Measurements from ENCODE around the gene WDR59. TPM values are rescaled to one million over a fixed set of nuclear protein-coding genes. Genes with fewer than 3 reads are reported as not detected.

Gene WDR59
- total RNA-seq, 6 experiments from 2014 or later, result 23.2 to 69.5 (median 48.3) TPM

- 86% methylated on average over 4 of the region's 4 CpGs for WGBS (ENCODE audit: insufficient coverage, low coverage, low lambda C conversion rate, missing lambda C conversion rate)
- no peak for DNase-seq
- TF ChIP-seq CTCF (IDR thresholded peaks at IDR 0.05) (no peak), POLR2A (IDR thresholded peaks at IDR 0.05) (no peak)
- intact Hi-C loops (cut with DNase I), result no loop called here
- no peaks in the 10 kb centered on the region for H3K36me3 ChIP-seq
- no peaks in the 10 kb centered on the region for H3K9me3 ChIP-seq
- no peaks in the 10 kb centered on the region for H3K27me3 ChIP-seq
- H3K4me3 ChIP-seq, result no peak overlapping the region
- peaks cover 0 to 3% (median 0%) of the 10 kb centered on the region in 4 donors for H3K4me1 ChIP-seq
- no peak overlapping the region for H3K27ac ChIP-seq
- no peak for ATAC-seq
Observed at GRCh38 chr16:75005697-75006096, 20.8 kb upstream of the WDR59 start.

GRCh38 chr16:75004460-75004859 lies 19.5 kb upstream of the WDR59 start:
- DNase-seq (no peak), ATAC-seq (no peak)
- intact Hi-C loops (cut with DNase I), result no loop called here
- WGBS (ENCODE audit: insufficient coverage, low coverage, low lambda C conversion rate, missing lambda C conversion rate), result 92% methylated on average over 2 of the region's 3 CpGs
- TF ChIP-seq POLR2A (IDR thresholded peaks at IDR 0.05), result no peak
- TF ChIP-seq CTCF (IDR thresholded peaks at IDR 0.05), result no peak
- no peaks in the 10 kb centered on the region for H3K36me3 ChIP-seq
- H3K27me3 ChIP-seq, result no peaks in the 10 kb centered on the region
- no peak overlapping the region for H3K27ac ChIP-seq
- peaks cover 0 to 15% (median 3%) of the 10 kb centered on the region in 4 donors for H3K4me1 ChIP-seq
- H3K4me3 ChIP-seq, result no peak overlapping the region
- H3K9me3 ChIP-seq, result no peaks in the 10 kb centered on the region

GRCh38 chr16:75003931-75004330 lies 19.0 kb upstream of the WDR59 start:
- Histone ChIP-seq H3K27ac (no peak overlapping the region), H3K27me3 (no peaks in the 10 kb centered on the region), H3K4me3 (no peak overlapping the region), H3K36me3 (no peaks in the 10 kb centered on the region), H3K4me1 (peaks cover 0 to 16% (median 3%) of the 10 kb centered on the region in 4 donors), H3K9me3 (no peaks in the 10 kb centered on the region)
- intact Hi-C loops (cut with DNase I), result no loop called here
- ATAC-seq (no peak), DNase-seq (no peak)
- TF ChIP-seq POLR2A (IDR thresholded peaks at IDR 0.05) (no peak), CTCF (IDR thresholded peaks at IDR 0.05) (no peak)
- 89% methylated on average over 2 of the region's 5 CpGs for WGBS (ENCODE audit: insufficient coverage, low coverage, low lambda C conversion rate, missing lambda C conversion rate)

GRCh38 chr16:75002474-75002873 lies 17.6 kb upstream of the WDR59 start:
- Histone ChIP-seq H3K27ac (no peak overlapping the region), H3K4me3 (no peak overlapping the region), H3K36me3 (no peaks in the 10 kb centered on the region), H3K9me3 (no peaks in the 10 kb centered on the region), H3K27me3 (no peaks in the 10 kb centered on the region), H3K4me1 (peaks cover 0 to 22% (median 3%) of the 10 kb centered on the region in 4 donors)
- TF ChIP-seq POLR2A (IDR thresholded peaks at IDR 0.05) (no peak), CTCF (IDR thresholded peaks at IDR 0.05) (no peak)
- intact Hi-C loops (cut with DNase I), result no loop called here
- 47% methylated on average over 8 of the region's 9 CpGs for WGBS (ENCODE audit: insufficient coverage, low coverage, low lambda C conversion rate, missing lambda C conversion rate)
- ATAC-seq, result no peak
- DNase-seq, result no peak

Measured in right lobe of liver (tissue), 6 donors.